ENCODE measurements around the gene TAL2. TPM values are rescaled to one million over a fixed set of nuclear protein-coding genes. Genes with fewer than 3 reads are reported as not detected.

Gene TAL2
- total RNA-seq, 2 donors from 2014 or later: not detected

DNA sequence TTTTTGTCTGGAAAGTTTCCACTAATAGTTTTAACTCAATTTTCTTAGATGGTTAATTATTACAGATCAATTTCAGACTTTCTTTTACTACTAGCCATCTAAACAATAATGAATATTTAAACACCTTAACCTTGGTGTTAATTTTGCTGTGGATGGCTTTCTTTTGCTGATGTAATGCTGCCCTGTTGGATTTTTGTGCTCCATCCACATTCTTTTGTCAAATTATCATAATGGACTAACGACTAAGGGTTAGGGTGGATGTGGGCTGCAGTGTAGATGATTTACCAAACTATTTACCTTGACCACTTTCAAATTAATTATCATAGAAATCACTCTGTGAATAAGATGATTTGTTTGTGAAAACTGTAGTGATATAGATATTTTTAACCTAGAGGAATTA lies 16.5 kb downstream of the TAL2 start:
- Histone ChIP-seq H3K4me3 (no peak overlapping the region), H3K36me3 (replicated peaks in 1 of 2; ENCODE audit: insufficient read depth in 1 of 2, low read depth in 2 of 2) (no peaks in the 10 kb centered on the region), H3K4me1 (peaks cover 13% of the 10 kb centered on the region), H3K27me3 (no peaks in the 10 kb centered on the region), H3K9me3 (no peaks in the 10 kb centered on the region), H3K27ac (no peak overlapping the region)
- DNase-seq: no peak
- WGBS, 2 donors: 40 to 42% methylated on average over 1 of the region's 1 CpG
- no peak for TF ChIP-seq POLR2A (IDR thresholded peaks at IDR 0.05)
- TF ChIP-seq, protein P1, sequence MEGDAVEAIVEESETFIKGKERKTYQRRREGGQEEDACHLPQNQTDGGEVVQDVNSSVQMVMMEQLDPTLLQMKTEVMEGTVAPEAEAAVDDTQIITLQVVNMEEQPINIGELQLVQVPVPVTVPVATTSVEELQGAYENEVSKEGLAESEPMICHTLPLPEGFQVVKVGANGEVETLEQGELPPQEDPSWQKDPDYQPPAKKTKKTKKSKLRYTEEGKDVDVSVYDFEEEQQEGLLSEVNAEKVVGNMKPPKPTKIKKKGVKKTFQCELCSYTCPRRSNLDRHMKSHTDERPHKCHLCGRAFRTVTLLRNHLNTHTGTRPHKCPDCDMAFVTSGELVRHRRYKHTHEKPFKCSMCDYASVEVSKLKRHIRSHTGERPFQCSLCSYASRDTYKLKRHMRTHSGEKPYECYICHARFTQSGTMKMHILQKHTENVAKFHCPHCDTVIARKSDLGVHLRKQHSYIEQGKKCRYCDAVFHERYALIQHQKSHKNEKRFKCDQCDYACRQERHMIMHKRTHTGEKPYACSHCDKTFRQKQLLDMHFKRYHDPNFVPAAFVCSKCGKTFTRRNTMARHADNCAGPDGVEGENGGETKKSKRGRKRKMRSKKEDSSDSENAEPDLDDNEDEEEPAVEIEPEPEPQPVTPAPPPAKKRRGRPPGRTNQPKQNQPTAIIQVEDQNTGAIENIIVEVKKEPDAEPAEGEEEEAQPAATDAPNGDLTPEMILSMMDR (IDR thresholded peaks at IDR 0.05): no peak
- no peak for ATAC-seq
- intact Hi-C loops (cut with DNase I): no loop called here

DNA sequence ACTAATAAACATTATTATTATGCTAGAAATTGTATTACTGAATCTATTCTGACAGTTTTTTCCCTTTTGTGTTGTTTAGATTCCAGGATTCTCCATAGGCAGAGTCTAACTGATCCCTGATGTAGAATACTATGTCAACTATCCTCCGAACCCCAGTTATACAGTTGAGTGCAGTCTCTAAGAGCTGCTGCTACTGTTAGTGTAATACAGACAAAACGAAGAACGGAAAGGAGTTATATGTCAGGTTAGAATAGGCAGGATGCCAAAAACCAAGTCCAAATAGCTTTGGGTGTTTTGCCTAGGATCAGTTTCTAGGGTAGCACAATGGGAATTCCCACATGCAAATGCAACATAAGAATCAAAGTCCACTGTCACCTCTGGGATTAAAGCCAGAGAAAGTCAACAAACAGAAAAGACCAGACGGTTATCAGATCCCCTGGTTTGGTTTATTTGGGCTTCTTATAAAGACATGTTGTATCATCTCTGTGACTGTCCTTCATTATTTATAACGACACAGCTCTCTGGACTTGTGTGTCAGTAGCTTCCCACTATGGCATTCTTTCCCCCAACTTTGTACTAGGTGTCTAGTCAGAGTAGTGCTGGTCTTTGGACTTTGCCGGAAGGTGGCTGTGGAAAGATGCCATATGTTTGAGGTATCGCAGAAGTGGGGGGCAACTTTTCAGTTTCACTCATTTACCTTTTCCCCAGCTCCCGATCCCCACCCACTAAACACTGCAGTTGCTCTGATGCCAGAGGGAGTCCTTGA lies 17.2 kb downstream of the TAL2 start:
- H3K36me3 ChIP-seq (replicated peaks in 1 of 2; ENCODE audit: insufficient read depth in 1 of 2, low read depth in 2 of 2): no peaks in the 10 kb centered on the region
- TF ChIP-seq POLR2A (IDR thresholded peaks at IDR 0.05): no peak
- TF ChIP-seq, protein P1 (IDR thresholded peaks at IDR 0.05): no peak
- H3K27me3 ChIP-seq: no peaks in the 10 kb centered on the region
- peak in 1 of 4 donors; percentile 11 for DNase-seq
- H3K4me1 ChIP-seq: peaks cover 13% of the 10 kb centered on the region
- H3K4me3 ChIP-seq: no peak overlapping the region
- H3K9me3 ChIP-seq: no peaks in the 10 kb centered on the region
- intact Hi-C loops (cut with DNase I): no loop called here
- no peak overlapping the region for H3K27ac ChIP-seq
- ATAC-seq: no peak
- 30 to 34% methylated on average over 8 of the region's 8 CpGs for WGBS, 2 donors

DNA sequence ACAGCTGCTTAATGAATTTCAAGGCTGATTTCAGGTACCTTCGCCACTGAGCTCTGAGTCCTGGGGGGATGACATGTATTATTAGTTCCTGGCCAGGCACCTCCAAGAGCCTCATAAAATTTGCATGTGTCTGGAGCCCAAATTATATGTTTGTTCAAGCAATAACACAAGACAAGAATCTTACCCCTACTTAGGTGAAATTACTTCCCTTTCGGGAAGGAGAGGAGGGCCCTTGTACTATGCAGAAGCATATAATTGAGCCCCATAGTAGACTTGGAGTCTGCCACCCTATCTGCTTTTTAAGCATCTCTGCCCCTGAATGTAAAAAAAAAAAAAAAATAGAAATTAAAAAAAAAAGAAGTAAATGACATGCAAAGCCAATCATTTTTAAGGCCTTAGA lies 19.1 kb downstream of the TAL2 start:
- Histone ChIP-seq H3K27ac (no peak overlapping the region), H3K36me3 (replicated peaks in 1 of 2; ENCODE audit: insufficient read depth in 1 of 2, low read depth in 2 of 2) (no peaks in the 10 kb centered on the region), H3K27me3 (no peaks in the 10 kb centered on the region), H3K4me3 (no peak overlapping the region), H3K9me3 (no peaks in the 10 kb centered on the region), H3K4me1 (peaks cover 13% of the 10 kb centered on the region)
- TF ChIP-seq, protein P1 (IDR thresholded peaks at IDR 0.05): no peak
- TF ChIP-seq POLR2A (IDR thresholded peaks at IDR 0.05): no peak
- WGBS, 2 donors: 93 to 100% methylated on average over 2 of the region's 2 CpGs
- DNase-seq (no peak), ATAC-seq (no peak)
- intact Hi-C loops (cut with DNase I): no loop called here

DNA sequence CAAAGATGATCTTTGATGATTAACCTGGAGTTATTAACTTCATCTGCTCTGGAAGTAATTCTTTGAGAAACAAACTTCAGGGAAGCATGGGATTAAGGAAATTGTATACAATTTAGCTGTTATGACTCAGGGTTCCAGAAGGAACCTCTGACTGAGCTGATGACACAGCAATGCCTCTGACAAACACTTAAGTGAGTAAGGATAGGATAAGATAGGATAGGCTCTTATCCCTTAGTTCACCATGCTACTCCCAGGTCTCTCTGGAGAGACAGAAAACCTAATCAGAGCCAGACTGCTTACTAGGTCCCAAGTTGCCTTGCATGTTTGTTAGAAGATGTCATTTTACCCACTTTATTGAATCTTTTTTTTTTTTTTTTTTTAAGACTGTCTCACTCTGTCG lies 19.5 kb downstream of the TAL2 start:
- Histone ChIP-seq H3K27me3 (no peaks in the 10 kb centered on the region), H3K4me3 (no peak overlapping the region), H3K36me3 (replicated peaks in 1 of 2; ENCODE audit: insufficient read depth in 1 of 2, low read depth in 2 of 2) (no peaks in the 10 kb centered on the region), H3K27ac (no peak overlapping the region), H3K4me1 (peaks cover 13% of the 10 kb centered on the region), H3K9me3 (no peaks in the 10 kb centered on the region)
- no peak for DNase-seq
- no peak for ATAC-seq
- intact Hi-C loops (cut with DNase I): no loop called here
- WGBS, 2 donors: 93 to 100% methylated on average over 1 of the region's 1 CpG
- TF ChIP-seq, protein P1 (IDR thresholded peaks at IDR 0.05): no peak
- TF ChIP-seq POLR2A (IDR thresholded peaks at IDR 0.05): no peak
